ENCODE data around the gene STXBP2. TPM values are rescaled to one million over a fixed set of nuclear protein-coding genes. Genes with fewer than 3 reads are reported as not detected.

The STXBP2 gene
- total RNA-seq, 2 donors from 2014 or later, result 83.1 to 128 TPM

DNA sequence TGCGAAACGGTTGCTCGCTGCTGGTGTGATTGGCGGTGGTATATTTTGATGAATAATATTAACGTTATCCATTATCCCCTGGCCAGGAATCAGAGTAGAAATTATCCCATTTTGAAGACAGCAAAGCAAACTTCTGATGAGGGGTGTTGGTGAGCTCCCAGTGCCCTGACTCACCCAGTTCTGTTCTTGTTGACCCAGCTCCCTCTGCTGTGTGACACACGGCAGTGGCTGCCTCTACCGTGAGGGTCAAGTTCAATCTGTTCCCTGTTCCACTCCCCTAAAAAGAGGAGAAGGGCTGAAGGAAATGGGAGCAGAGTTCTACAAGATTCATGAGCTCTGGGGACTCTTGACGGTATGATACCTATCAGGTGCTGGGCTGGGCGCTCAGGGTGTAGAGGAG is 39.2 kb upstream of the STXBP2 start:
- peak overlapping the region in 1 of 2 donors; percentile 64 for H3K4me3 ChIP-seq
- WGBS, result 69% methylated on average over 9 of the region's 9 CpGs
- no peaks in the 10 kb centered on the region for H3K27me3 ChIP-seq (replicated peaks; ENCODE audit: insufficient read depth)

GRCh38 chr19:7598180-7598579 is 38.7 kb upstream of the STXBP2 start:
- Histone ChIP-seq H3K36me3 (no peaks in the 10 kb centered on the region), H3K4me3 (no peak overlapping the region), H3K4me1 (replicated peaks) (no peaks in the 10 kb centered on the region), H3K27me3 (replicated peaks; ENCODE audit: insufficient read depth) (no peaks in the 10 kb centered on the region), H3K27ac (no peak overlapping the region), H3K9me3 (no peaks in the 10 kb centered on the region)
- 73% methylated on average over 6 of the region's 6 CpGs for whole genome bisulfite sequencing
- TF ChIP-seq CTCF (IDR thresholded peaks at IDR 0.05) (no peak), POLR2A (IDR thresholded peaks at IDR 0.05) (no peak), POLR2AphosphoS5 (IDR thresholded peaks at IDR 0.05) (no peak)
- DNase-seq (ENCODE audit: low spot score), result no peak
- intact Hi-C loops (cut with DNase I), result no loop called here

More for the DNA sequence above, 39.2 kb upstream of the STXBP2 start:
- Histone ChIP-seq H3K9me3 (no peaks in the 10 kb centered on the region), H3K27ac (peak overlapping the region in 1 of 2 donors; percentile 78), H3K36me3 (no peaks in the 10 kb centered on the region), H3K4me1 (replicated peaks) (no peaks in the 10 kb centered on the region)
- no peak for DNase-seq (ENCODE audit: low spot score)
- no peak for TF ChIP-seq CTCF (IDR thresholded peaks at IDR 0.05)
- no peak for TF ChIP-seq POLR2AphosphoS5 (IDR thresholded peaks at IDR 0.05)
- TF ChIP-seq POLR2A (IDR thresholded peaks at IDR 0.05), result no peak
- intact Hi-C loops (cut with DNase I), result no loop called here

- intact Hi-C loops (cut with DNase I), result no loop called here
- H3K4me1 ChIP-seq (replicated peaks), result no peaks in the 10 kb centered on the region
- H3K9me3 ChIP-seq, result no peaks in the 10 kb centered on the region
- no peaks in the 10 kb centered on the region for H3K27me3 ChIP-seq (replicated peaks; ENCODE audit: insufficient read depth)
- no peak for DNase-seq (ENCODE audit: low spot score)
- no peak overlapping the region for H3K27ac ChIP-seq
- no peak overlapping the region for H3K4me3 ChIP-seq
- TF ChIP-seq POLR2A (IDR thresholded peaks at IDR 0.05) (no peak), POLR2AphosphoS5 (IDR thresholded peaks at IDR 0.05) (no peak), CTCF (IDR thresholded peaks at IDR 0.05) (no peak)
- no peaks in the 10 kb centered on the region for H3K36me3 ChIP-seq
These were observed 36.2 kb upstream of the STXBP2 start for GRCh38 chr19:7600721-7601120.

GRCh38 chr19:7602240-7602934 is 34.5 kb upstream of the STXBP2 start:
- no peak overlapping the region for H3K27ac ChIP-seq
- WGBS, result 51% methylated on average over 14 of the region's 15 CpGs
- H3K36me3 ChIP-seq, result no peaks in the 10 kb centered on the region
- no peaks in the 10 kb centered on the region for H3K27me3 ChIP-seq (replicated peaks; ENCODE audit: insufficient read depth)
- no peak overlapping the region for H3K4me3 ChIP-seq
- no peak for TF ChIP-seq POLR2A (IDR thresholded peaks at IDR 0.05)
- no peak for TF ChIP-seq CTCF (IDR thresholded peaks at IDR 0.05)
- no peak for TF ChIP-seq POLR2AphosphoS5 (IDR thresholded peaks at IDR 0.05)
- no peaks in the 10 kb centered on the region for H3K4me1 ChIP-seq (replicated peaks)
- intact Hi-C loops (cut with DNase I), result no loop called here
- DNase-seq (ENCODE audit: low spot score), result no peak
- no peaks in the 10 kb centered on the region for H3K9me3 ChIP-seq

- Histone ChIP-seq H3K27ac (no peak overlapping the region), H3K4me1 (replicated peaks) (no peaks in the 10 kb centered on the region), H3K36me3 (no peaks in the 10 kb centered on the region), H3K4me3 (no peak overlapping the region), H3K9me3 (no peaks in the 10 kb centered on the region), H3K27me3 (replicated peaks; ENCODE audit: insufficient read depth) (no peaks in the 10 kb centered on the region)
- TF ChIP-seq POLR2AphosphoS5 (IDR thresholded peaks at IDR 0.05) (no peak), CTCF (IDR thresholded peaks at IDR 0.05) (no peak), POLR2A (IDR thresholded peaks at IDR 0.05) (no peak)
- 60% methylated on average over 11 of the region's 11 CpGs for WGBS
- DNase-seq (ENCODE audit: low spot score), result no peak
- intact Hi-C loops (cut with DNase I), result no loop called here
These were observed 33.9 kb upstream of the STXBP2 start for GRCh38 chr19:7602935-7603497.

All from prostate gland (tissue), 2 donors.